KMS-11 (cell line): ENCODE measurements around the gene SLC22A4.

Experiments
- H2AFZ ChIP-seq: fragments of 200-600 bp; sonication (generic); 2 replicates; pipeline ENCODE4 v1.6.1; 2016; ENCODE audit warnings: antibody characterized with exemption, mixed run types, low read depth
- H3K27ac ChIP-seq: fragments of 200-600 bp; sonication (generic); 2 replicates; pipeline ENCODE4 v1.6.1; 2016; ENCODE audit warnings: mild to moderate bottlenecking, mixed run types
- H3K27me3 ChIP-seq: fragments of 200-600 bp; sonication (generic); 2 replicates; pipeline ENCODE4 v1.6.1; 2017; ENCODE audit warnings: mild to moderate bottlenecking, low read depth, mixed run types, moderate library complexity; ENCODE audit not compliant: insufficient read depth
- H3K36me3 ChIP-seq: fragments of 200-600 bp; sonication (generic); 2 replicates; pipeline ENCODE4 v1.6.1; 2017; ENCODE audit warnings: mild to moderate bottlenecking, mixed run types; ENCODE audit not compliant: insufficient read depth
- H3K4me1 ChIP-seq: fragments of 200-600 bp; sonication (generic); 2 replicates; pipeline ENCODE4 v1.6.1; 2016; ENCODE audit warnings: mild to moderate bottlenecking, low read depth, mixed run types; ENCODE audit not compliant: poor library complexity, severe bottlenecking
- H3K4me2 ChIP-seq: fragments of 200-600 bp; sonication (generic); 2 replicates; pipeline ENCODE4 v1.7.0; 2016; ENCODE audit warnings: mild to moderate bottlenecking, mixed run types
- H3K4me3 ChIP-seq: fragments of 200-600 bp; sonication (generic); IDR thresholded peaks from 2 replicates; pipeline ENCODE4 v1.6.1; 2017; ENCODE audit warnings: low read depth, low read length, mixed read lengths; ENCODE audit not compliant: insufficient read depth
- H3K79me2 ChIP-seq: fragments of 200-600 bp; sonication (generic); 2 replicates; pipeline ENCODE4 v1.6.1; 2016; ENCODE audit warnings: low read depth, mixed run types; ENCODE audit not compliant: insufficient read depth
- H3K9ac ChIP-seq: fragments of 200-600 bp; sonication (generic); 2 replicates; pipeline ENCODE4 v1.6.1; 2016; ENCODE audit warnings: mild to moderate bottlenecking, mixed run types
- H4K20me1 ChIP-seq: fragments of 200-600 bp; sonication (generic); 2 replicates; pipeline ENCODE4 v1.6.1; 2016; ENCODE audit warnings: mild to moderate bottlenecking, mixed run types; ENCODE audit not compliant: insufficient read depth
- TF ChIP-seq, protein P1 (sequence below): fragments of 200-600 bp; sonication (generic); conservative IDR thresholded peaks from 2 replicates; pipeline ENCODE4 v1.6.1; 2017; ENCODE audit warnings: low read depth, mild to moderate bottlenecking, antibody characterized with exemption, low read length, moderate library complexity, mixed read lengths

The SLC22A4 gene

DNA sequence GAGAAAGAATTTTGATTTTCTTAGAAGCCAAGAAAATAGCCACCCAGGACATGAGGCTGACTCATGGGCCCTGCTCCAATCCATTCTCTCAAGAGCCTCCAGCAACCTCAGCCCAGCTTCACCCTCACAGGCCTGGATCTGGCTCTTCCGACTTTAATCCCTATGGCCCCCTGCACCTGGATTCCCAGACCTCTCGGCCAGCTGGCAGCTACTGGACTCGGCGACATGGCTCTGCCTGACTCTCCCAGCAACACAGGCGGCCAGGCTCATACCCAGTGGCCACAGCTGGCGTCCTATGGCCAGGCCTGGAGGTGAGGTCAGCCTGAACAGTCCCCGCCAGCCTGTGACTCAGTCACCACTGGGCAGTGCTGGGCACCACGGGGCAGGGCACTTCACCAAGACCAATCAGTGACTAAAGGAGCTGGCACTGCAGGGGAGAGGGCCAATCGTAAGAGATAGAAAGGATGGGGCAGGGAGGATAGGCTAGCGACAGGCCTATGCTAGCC lies 42.9 kb upstream of the SLC22A4 start:
- no peak overlapping the region for H3K27ac ChIP-seq
- no peaks in the 10 kb centered on the region for H3K27me3 ChIP-seq
- H3K4me1 ChIP-seq, result no peaks in the 10 kb centered on the region
- H4K20me1 ChIP-seq, result no peaks in the 10 kb centered on the region
- H3K79me2 ChIP-seq, result no peaks in the 10 kb centered on the region
- H3K9ac ChIP-seq, result no peak overlapping the region
- H3K4me3 ChIP-seq, result no peak overlapping the region
- H3K36me3 ChIP-seq, result no peaks in the 10 kb centered on the region
- TF ChIP-seq, protein P1, sequence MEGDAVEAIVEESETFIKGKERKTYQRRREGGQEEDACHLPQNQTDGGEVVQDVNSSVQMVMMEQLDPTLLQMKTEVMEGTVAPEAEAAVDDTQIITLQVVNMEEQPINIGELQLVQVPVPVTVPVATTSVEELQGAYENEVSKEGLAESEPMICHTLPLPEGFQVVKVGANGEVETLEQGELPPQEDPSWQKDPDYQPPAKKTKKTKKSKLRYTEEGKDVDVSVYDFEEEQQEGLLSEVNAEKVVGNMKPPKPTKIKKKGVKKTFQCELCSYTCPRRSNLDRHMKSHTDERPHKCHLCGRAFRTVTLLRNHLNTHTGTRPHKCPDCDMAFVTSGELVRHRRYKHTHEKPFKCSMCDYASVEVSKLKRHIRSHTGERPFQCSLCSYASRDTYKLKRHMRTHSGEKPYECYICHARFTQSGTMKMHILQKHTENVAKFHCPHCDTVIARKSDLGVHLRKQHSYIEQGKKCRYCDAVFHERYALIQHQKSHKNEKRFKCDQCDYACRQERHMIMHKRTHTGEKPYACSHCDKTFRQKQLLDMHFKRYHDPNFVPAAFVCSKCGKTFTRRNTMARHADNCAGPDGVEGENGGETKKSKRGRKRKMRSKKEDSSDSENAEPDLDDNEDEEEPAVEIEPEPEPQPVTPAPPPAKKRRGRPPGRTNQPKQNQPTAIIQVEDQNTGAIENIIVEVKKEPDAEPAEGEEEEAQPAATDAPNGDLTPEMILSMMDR, result no peak
- no peak overlapping the region for H2AFZ ChIP-seq
- H3K4me2 ChIP-seq, result no peak overlapping the region

DNA sequence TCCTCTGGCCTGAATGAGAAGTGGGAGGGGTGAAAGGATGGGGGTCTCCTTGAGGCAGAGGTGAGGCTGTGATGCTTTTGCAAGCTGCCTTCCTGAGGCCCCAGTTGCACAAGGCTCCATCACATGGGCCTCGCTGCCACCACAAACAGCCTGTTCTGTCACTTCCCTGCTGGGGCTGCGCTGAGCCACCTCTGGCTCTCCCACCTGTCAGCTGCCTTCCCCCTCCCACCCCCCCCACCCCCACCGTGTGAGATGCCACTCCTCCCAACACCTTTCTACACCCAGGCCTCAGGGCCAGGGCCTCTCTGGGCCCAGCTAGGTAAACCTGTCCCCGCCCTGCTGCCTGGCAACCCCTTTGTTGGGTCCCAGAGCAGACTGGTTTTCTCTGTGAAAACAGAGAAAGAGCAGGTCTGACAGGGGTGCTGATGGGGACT lies 41.2 kb upstream of the SLC22A4 start:
- H3K27me3 ChIP-seq, result no peaks in the 10 kb centered on the region
- H3K79me2 ChIP-seq, result no peaks in the 10 kb centered on the region
- H3K4me2 ChIP-seq, result no peak overlapping the region
- no peak overlapping the region for H2AFZ ChIP-seq
- no peak overlapping the region for H3K4me3 ChIP-seq
- no peak overlapping the region for H3K9ac ChIP-seq
- TF ChIP-seq, protein P1, result no peak
- H3K36me3 ChIP-seq, result no peaks in the 10 kb centered on the region
- no peaks in the 10 kb centered on the region for H3K4me1 ChIP-seq
- no peak overlapping the region for H3K27ac ChIP-seq
- H4K20me1 ChIP-seq, result no peaks in the 10 kb centered on the region

DNA sequence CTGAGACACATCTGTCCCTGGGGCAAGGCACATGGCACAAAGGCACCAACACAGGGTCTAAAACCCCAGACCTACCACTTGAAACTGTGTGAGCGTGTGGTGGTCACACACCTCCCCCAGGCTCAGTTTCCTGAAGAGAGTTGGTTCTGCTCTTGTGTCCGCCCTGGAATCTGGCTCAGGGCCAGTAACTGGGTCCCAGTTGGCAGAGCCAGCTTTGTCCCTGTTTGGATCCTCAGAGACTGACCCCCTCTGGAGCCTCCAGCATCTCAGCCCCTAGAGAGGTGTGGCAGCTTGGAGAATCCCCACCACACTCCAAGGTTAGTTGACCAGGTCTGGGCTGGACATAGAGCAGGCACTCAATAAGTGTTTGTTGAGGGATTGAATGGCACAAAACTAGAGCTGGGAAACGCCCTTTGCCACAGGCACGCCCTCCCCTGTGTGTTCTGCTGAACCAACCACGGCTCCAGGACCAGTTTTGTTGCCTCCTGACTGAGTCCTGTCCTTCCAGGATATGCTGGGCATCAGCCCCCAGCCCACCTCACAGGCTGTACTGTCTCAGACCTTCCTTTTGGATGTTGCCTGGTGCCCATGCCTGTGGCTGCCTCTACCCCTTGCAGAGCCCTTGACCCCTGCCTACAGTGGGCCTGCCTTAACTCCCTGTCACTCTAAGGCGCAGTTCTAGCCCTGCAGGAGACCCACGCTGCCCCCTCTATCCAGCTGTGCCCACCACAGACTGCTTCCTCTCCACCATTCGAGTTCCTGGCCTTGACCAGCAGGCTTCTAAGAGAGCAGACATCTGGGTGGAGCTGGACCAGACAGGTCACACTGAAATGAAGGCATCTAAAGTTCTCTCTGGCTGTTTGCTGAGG lies 40.5 kb upstream of the SLC22A4 start:
- no peaks in the 10 kb centered on the region for H3K79me2 ChIP-seq
- H3K4me2 ChIP-seq, result no peak overlapping the region
- H2AFZ ChIP-seq, result no peak overlapping the region
- no peak overlapping the region for H3K9ac ChIP-seq
- H3K4me1 ChIP-seq, result no peaks in the 10 kb centered on the region
- H3K27me3 ChIP-seq, result no peaks in the 10 kb centered on the region
- H3K27ac ChIP-seq, result no peak overlapping the region
- no peak overlapping the region for H3K4me3 ChIP-seq
- TF ChIP-seq, protein P1, result no peak
- no peaks in the 10 kb centered on the region for H4K20me1 ChIP-seq
- H3K36me3 ChIP-seq, result no peaks in the 10 kb centered on the region

DNA sequence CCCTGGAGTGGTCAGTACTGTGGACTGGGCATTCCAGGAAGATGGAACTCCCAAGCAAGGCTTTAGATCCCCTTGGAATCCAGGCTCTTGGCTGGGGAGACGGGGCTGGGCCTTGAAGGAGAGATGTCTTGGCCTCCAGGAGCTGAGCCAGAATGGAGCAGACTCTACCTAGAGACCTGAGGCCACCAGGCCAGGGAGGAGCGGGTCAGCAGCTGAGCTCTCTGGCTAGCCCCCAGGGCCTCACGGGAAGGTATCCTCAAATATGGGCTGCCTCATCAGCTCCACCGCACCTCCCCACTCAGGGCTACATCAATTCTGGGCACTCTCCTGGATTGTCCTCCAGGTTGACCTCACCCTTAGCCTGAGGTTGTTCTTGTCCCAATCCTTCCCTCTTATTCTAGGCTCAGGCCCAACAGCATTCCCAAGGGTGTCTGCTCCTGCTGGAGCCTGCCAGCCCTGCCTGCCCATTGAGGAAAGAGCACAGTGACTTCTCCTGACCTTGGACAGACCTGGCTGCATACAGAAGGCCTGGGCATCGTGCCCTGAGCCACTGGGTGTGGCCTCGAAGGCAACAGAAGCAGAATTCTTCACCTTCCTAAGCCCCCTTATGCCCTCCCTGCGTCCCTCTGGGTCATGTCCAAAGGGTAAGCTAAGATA lies 39.7 kb upstream of the SLC22A4 start:
- H3K27ac ChIP-seq, result no peak overlapping the region
- no peaks in the 10 kb centered on the region for H4K20me1 ChIP-seq
- H3K4me2 ChIP-seq, result no peak overlapping the region
- no peaks in the 10 kb centered on the region for H3K4me1 ChIP-seq
- H3K79me2 ChIP-seq, result no peaks in the 10 kb centered on the region
- H3K27me3 ChIP-seq, result no peaks in the 10 kb centered on the region
- H3K9ac ChIP-seq, result no peak overlapping the region
- TF ChIP-seq, protein P1, result no peak
- H3K4me3 ChIP-seq, result no peak overlapping the region
- no peaks in the 10 kb centered on the region for H3K36me3 ChIP-seq
- no peak overlapping the region for H2AFZ ChIP-seq
